Right lobe of liver (tissue), 4 donors: ENCODE results near the gene ZNF579.

ENCODE experiments used
- CTCF ChIP-seq, 4 donors: fragments of 200-600 bp in 3 of 4; fragments of 450-650 bp in 1 of 4; IDR thresholded peaks; one replicate each; pipeline versions ENCODE4 v1.5.1 to v1.8.0; 2016 to 2022; ENCODE audit warnings: antibody characterized with exemption in 4 of 4, mild to moderate bottlenecking in 2 of 4
- POLR2A ChIP-seq: fragments of 450-650 bp; IDR thresholded peaks from one replicate; pipeline ENCODE4 v1.6.1; 2017; ENCODE audit warnings: antibody characterized with exemption, mild to moderate bottlenecking
- donor health status: DM: no; HTN: no; CAD: no.
- donor health status: DM: no; HTN: no; CAD: no.
- donor health status: DM: no; HTN: yes; CAD: no.

- TF ChIP-seq CTCF (IDR thresholded peaks at IDR 0.05) = no peak
- no peak for TF ChIP-seq POLR2A
These were observed 21.0 kb downstream of the ZNF579 start for GRCh38 chr19:55559684-55560083.
